GM21367 (cell line): Measurements from ENCODE around the gene AHRR.
A peak's percentile ranks its signal among the peaks of the same experiment; 100 is the strongest.

Experiments
- ATAC-seq: cut with Tn5 transposase; IDR thresholded peaks from one replicate; pipeline ENCODE4 v1.9.1; 2021; ENCODE audit not compliant: unreplicated experiment

Gene AHRR

DNA sequence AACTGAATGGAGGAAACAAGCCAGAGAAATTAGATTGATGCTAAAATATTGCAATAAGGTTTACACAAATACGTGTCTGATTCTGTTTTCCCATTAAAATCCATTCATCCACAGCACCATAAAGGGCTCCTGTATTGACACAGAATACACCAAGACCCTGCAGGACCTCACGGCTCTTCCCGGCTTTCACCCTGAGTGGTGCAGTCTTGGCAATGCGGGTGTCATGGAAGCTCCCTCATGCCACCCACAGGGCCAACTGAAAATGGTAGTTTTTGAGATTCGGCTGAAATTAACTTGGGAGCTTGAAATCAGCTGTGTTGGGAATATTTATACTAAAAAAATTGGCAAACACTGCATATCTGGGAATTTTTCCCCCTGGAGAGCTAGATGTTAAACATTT lies 104.2 kb downstream of the AHRR start:
- ATAC-seq, result no peak

DNA sequence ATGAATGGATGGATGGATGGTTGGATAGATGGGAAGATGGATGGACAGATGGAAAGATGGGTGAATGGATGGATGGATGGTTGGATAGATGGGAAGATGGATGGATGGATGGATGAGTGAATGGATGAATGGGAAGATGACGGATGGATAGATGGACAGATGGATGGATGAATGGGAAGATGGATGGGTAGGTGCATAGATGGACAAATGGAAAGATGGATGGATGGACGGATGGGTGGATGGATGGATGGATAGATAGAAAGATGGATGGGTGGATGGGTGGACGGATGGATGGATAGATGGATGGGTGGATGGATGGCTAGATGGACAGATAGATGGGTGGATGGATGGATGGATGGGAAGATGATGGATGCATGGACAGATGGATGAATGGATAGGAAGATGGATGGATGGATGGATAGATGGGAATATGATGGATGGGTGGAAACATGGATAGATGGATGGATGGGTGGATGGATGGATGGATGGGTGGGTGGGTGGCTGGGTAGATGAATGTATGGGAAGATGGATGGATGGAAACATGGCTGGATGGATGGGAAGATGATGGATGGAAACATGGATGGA lies 105.0 kb downstream of the AHRR start:
- no peak for ATAC-seq

DNA sequence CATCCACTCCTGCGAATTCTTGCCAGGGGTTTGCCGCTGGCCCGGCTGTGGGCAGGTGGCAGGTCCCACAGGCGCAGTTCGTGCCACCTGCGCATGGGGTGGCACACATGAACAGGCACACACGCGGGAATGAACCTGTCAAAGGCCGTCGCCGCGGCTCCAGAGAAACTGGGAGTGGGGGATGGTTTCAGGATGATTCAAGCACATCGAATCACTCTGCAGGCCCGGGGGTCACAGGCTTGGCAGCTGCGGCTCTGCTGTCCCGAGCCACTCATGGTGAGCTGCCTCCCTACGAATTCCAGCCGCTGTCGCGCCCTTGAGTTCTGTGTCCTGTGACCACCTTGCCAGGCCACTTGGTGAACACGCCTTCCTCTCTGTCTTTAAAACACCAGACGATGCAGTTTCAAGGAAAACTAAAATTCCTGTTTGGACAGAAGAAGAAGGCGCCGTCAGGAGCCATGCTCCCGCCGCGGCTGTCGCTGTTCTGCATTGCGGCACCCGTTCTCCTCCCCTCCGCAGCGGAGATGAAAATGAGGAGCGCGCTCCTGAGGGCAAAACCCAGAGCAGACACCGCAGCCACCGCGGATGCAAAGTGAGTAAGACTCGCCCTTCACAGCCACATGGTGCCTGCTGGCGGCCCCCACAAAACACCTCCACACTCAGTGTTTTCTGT lies 106.0 kb downstream of the AHRR start:
- ATAC-seq, result no peak

DNA sequence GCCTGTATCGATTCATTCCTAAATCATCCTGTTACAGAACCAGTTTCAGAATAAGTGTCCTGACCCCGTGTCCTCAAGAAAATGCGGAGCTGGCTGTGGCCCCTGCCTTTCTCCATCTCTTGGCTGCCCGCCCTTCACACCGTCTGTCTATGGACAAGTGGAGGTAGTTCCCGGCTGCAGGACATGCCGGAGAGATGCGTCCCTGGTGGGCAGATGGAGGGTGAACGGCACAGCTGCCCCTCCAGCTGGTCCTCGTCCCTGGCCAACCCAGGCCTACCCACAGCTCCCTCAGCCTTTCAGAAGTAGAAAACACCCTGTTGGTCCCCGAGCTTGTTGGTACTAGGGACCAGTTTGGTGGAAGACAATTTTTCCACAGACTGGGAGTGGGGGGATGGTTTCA lies 106.7 kb downstream of the AHRR start:
- ATAC-seq, result no peak

DNA sequence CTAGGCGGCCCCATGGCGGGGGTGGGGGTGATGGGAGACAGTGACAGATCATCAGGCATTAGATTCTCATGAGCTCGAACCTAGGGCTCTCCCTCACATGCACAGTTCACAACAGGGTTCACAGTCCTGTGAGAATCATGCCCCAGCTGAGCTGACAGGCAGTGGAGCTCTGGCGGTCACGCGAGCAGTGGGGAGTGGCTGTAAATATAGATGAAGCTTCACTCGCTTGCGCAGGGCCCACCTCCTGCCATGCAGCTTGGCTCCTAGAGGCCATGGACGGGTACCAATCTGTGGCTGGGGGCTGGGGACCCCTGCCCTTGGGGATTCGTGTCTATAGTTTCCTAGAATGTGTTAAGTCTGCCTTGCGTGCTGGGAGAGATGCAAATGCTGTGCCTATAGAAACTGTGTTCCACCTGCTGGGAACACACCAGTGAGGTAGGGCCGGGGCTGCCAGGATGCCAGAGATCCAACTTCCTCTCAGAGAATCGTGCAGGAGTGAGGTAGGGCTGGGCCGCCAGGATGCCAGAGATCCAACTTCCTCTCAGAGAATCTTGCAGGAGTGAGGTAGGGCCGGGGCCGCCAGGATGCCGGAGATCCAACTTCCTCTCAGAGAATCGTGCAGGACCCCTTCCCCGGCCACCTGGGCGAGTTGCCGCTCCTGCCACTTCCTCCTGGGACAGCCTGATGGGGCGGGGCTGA lies 107.4 kb downstream of the AHRR start:
- ATAC-seq, result no peak

DNA sequence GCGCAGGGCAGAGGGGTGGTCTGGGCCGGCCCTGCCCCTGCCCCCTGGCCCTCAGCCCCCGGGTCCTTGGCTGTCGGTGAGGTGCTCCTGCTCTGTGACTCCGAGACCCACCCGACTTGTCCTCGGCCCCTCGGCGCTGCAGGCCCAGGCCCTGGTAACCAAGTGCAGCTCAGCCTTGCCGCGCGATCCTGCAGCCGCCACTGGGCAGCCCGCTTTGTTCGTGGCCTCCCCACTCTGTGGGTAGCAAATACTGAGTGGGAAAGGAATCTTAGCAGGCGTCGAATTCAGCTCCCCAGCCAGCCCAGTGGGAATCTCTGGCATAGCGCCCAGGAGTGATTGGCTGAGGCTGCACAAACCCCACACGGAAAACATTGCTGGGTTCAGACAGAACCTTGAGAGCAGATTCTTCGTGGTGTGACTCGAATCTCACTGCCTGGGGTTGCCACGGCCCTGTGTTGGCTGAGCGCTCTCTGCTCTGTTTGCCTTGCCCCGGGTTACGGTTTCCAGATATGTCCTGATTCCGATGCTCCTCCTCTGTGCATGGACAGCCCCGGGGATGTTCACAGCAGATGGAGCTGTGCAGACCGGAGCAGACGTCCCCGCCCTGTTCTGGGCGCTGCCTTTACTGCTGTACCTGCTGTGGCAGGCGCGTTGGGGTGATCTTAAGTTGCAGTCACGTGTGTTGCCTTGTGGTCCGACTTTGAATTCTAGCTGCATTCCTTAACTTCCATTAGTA lies 108.1 kb downstream of the AHRR start:
- ATAC-seq, result no peak

DNA sequence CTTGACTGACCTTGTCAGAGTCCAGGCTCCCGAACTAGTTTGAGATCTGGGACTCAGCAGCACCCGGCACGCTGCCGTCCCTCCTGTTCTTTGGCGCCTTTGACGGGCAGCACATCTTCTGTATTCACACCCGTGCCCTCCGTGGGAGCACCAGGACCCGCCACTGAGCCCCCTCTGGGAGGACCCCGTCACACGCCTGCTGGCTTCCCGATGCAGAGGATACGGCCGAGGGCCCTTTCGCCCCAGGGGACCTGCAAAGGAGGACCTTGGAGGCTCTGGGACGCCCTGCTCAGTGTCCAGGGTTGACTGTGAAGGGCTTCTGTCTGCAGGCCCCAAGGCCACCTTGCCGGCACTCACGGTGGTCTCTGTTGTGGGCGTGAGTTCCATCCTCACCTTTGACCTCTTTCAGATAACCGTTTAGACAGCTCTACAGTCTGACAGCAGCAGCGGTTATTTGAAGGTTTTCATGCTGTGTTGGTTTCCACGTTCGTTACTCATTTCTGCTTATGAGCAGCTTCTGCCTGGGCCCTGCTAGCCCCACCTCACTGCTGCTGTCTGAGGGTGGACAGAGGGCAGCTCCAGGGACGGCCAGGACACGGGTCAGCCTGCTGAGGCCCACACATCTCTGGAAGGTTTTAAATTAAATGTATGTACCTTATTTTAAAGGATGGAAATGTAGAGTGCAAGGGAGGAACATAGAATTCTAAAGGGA lies 108.9 kb downstream of the AHRR start:
- no peak for ATAC-seq

DNA sequence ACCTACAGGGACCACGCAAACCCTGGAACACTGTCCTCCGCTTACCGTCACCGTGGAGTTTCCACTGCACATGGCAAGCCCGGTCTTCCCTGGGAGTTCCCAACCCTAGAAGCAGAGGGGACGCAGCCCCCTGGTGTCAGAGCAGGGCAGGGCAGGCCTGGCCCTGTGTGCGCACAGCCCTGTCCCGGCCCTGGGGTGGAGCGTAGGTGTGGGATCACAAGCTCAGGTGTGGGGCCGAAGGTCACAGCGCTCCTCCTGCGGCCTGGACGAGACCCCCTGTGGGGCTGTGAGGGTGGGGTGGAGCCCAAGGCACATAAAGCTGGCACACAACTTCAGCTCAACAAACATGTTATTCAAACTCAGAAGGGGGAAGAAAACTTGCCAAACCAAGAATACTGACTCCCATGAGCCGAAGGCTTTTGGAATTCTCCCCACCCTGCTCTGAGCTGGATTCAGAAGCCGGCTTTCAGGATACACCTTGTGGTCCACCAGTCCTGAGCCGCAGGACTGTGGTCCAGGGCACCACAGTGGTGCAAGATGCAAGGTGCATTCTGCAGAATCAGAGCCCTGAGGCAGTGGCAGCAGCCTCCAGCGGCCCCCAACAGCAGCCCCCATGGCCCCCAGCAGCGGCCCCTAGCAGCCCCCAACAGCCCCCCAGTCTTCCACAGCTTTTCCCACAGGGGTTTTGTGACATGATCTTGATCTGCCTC lies 109.6 kb downstream of the AHRR start:
- peak; percentile 77 for ATAC-seq

DNA sequence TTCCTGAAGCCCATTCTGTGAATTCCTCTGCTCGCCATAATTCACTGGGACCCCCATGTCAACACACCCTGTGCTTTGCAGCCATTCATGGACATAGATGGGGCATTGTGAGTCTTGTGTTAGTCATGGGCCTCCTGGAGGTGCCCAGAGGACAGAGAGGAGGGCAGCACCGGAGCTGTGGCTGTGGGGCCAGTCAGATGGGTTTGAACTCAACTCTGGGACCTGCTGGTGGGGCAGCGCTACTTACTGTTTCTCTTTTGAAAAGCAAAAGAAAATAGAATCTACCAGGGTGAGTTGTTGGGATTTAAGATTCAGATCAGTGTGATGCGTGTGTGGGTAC lies 110.2 kb downstream of the AHRR start:
- ATAC-seq, result no peak

DNA sequence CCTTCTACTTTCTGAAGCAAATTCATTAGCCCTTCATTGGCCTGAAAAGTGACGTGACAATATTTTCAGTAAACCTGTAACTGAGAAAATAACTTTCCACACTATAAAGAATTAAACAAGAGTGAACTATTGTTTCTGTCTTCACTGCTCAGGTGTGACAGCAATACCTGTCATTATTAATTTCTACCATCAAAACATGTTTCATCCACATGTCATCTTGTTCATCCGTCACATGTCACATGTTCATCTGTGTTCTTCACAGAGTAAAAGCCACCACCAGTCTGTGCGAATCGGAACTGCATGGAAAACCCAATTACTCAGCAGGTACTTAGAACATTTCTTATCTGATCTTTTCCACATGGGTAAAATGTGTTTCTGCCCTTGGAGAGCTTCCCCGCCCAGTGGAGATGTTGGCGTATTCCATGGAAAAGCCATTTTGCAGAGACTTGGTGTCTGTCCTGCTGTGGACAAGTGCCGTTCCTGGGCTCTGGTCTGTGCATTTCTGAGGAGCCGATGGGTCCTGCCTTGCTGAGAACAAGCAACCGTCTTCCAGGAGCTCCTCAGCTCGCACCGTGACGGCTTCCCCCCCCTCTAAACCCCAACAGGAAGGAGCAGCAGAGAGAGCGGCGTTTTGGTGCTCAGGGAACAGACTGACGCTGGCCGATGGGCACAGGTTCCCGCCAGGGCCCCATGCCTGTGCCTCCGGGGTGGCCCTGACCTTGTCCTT lies 110.8 kb downstream of the AHRR start:
- no peak for ATAC-seq

DNA sequence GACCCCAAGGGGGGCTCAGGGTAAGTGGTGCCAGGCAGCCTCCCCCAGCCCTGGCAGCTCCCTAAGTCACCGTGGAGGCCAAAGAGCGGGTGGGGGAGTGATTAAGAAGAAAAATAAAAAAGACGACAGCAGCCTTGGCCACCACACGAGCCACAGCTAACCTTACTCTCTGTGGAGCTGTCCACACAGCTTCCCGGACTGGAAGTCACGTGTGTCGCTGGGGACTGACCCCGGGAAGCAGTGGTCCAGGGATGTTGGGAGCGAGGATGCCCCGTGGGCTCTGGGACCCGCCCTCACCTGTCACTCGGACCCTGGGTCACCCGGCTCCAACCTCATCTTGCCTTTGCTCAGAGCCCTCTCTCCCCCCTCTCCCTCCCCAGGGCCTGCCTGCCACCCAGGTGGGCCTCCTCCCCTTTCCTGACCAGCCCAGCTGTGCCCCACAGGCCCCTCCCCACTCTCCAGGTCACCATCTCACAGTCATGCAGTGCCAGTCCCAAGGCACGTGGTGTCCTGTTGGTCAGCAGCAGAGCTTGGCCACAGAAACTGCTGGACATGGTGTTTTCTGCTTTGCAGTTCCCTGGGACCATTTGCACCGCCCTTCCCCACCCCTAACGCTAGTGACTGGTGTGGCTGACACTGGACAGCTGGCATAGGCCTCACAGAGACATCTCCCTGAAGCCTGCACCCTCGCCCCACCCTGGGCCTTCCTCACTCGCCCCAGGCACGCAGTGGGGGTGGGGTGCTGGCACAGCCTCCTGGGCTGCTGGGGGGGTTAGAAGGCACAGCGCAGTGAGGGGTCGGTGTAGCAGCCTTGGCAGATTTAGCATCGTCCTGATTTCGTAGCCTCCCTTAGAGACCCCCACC lies 111.6 kb downstream of the AHRR start:
- ATAC-seq, result no peak

DNA sequence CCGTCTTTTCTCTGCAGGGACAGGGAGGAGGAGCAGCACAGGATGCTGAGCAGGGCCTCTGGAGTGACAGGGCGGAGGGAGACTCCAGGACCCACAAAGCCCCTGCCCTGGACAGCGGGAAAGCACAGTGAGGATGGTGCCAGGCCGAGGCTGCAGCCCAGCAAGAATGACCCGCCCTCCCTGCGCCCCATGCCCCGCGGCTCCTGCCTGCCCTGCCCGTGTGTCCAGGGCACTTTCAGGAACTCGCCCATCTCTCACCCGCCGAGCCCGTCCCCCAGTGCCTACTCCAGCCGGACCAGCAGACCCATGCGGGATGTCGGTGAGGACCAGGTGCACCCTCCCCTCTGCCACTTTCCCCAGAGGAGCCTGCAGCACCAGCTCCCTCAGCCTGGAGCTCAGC lies 112.3 kb downstream of the AHRR start:
- ATAC-seq, result no peak

DNA sequence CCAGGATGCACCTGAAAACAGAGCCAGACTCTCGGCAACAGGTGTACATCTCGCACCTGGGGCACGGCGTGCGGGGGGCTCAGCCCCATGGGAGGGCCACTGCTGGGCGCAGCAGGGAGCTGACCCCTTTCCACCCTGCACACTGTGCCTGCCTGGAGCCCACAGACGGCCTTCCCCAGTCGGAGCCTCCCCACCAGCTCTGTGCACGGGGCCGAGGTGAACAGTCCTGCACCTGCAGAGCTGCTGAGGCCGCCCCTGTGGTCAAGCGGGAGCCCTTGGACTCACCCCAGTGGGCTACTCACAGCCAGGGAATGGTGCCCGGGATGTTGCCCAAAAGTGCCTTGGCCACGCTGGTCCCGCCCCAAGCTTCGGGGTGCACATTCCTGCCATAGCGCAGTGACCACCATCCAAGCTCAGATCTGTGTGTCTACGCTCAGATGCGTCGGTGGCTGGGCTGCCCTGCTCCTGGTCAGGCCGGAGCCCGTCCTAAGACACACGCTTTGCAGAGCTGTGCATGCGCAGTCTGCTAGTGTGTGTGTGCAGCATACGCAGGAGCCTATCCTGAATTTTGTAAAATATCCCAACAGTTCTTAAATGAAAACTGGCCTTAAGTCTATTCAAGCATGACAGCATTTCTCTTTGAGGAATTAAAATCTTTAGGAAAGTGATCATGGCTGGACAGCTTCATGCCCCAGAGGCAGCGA lies 113.1 kb downstream of the AHRR start:
- ATAC-seq, result no peak

DNA sequence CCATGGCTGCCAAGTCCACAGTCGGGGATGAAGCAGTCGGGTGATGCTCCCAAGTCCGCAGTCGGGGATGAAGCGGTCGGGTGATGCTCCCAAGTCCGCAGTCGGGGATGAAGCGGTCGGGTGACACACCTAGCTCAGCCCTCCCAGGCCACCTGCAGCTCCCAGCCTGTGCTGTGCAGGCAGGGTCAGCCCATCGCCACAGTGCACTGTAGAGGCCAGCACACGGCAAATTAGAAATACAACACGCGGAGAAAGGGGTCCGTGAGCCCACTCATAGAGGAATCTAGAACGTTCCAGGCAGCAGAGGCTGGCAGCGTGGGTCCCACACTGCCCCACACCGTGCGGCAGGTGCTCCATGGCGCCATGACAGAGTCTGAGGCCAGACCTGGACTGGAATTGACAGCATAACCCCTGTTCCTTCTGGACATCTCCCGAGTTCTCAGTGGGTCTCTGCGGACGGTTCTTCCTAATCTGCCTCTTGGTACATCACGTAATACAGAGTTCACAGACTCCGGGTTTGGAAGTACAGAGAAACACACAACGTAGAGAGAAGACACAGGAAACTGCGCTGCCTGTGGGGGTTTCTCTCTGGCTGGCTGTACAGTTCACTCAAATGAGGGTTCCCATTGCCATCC lies 113.8 kb downstream of the AHRR start:
- no peak for ATAC-seq

DNA sequence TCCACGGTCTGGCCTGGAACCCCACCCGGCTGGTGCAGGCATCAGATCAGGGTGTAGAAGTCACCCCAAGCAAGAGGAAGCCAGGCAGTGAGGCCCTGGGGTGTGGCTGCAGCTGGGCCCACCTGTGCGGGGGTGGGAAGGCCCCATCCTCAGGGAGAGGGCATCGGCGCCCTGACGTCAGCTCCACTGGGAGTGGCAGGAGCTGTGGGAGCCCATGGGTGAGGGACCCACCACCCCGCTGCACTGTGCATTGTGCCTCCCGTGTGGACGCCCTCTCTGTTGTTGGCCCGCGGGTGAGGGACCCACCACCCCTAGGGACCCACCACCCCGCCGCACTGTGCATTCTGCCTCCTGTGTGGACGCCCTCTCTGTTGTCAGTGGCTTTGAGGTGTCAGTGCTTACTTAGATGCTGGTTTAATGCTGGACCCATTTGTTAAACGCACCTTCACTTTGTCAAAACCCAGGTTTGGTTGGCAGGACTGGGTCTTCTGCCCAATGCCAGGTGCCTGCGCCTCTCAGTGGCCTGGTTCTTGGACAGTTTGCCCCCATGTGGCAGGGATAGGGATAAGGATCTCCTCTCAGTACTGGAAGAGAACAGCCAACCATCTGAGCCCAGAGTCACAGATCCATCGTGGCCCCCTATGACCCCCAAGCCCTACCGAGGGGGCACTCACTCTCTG lies 114.6 kb downstream of the AHRR start:
- no peak for ATAC-seq

DNA sequence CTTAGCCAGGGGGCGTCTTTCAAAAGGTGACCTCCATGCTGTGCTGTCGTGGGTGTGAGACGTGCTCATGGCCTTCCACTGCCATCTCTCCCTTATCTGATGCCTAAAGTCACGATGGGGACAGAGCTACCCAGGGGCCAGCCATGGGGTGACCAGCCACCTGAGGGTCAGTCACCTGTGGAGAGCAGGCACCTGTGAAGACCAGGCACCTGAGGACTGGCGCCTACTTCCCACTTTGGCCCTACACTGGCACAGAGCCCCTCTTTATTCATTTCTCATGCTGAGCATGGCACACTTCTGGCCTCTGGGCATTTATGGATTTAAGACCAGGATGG lies 115.1 kb downstream of the AHRR start:
- ATAC-seq, result no peak

DNA sequence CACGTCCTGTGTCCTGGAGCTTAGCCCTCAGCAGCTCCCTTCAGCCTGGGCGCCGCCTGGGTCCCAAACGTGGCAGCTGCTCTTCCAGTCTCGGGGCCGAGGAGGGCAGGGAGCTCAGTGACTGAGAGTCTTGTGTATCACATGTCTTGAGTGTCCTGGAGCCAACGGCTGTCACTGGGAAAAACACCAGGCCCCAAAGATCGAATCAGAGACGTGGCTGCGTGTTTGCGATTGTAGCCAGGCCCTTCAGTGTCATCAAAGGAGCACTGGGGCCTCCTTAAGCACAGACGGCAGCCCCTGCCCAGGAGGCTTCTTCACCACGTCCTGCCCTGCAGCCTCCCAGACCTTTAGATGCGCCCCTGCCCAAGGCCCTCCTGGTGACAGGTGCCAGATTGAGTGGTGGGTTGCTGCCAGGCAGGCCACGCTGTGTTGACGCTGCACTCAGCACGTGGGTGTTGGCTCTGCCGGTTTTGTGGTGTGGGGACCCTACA lies 115.8 kb downstream of the AHRR start:
- ATAC-seq, result no peak
